HG03571 (cell line): ENCODE data around the gene DARS2.
"Not testable (repeated sequence)": the region's sequence is repeated elsewhere in the genome, so short reads cannot be mapped to it uniquely, and the experiment has no call there.

Source experiments
- ATAC-seq: cut with Tn5 transposase; IDR thresholded peaks from one replicate; pipeline ENCODE4 v1.9.1; 2021; ENCODE audit not compliant: unreplicated experiment

The DARS2 gene

GRCh38 chr1:173861731-173862145 lies 37.3 kb downstream of the DARS2 start:
- no peak for ATAC-seq

- not testable (repeated sequence) for ATAC-seq
Observed at GRCh38 chr1:173862146-173862768, 37.8 kb downstream of the DARS2 start.

- ATAC-seq, result no peak
Observed at GRCh38 chr1:173862769-173863223, 38.3 kb downstream of the DARS2 start.

- ATAC-seq, result no peak
Observed at GRCh38 chr1:173863224-173864161, 39.0 kb downstream of the DARS2 start.

GRCh38 chr1:173864179-173864867 lies 39.9 kb downstream of the DARS2 start:
- ATAC-seq, result no peak

- no peak for ATAC-seq
Observed at GRCh38 chr1:173865468-173866164, 41.1 kb downstream of the DARS2 start.

- ATAC-seq, result no peak
Observed at GRCh38 chr1:173866413-173867115, 42.1 kb downstream of the DARS2 start.

GRCh38 chr1:173867141-173867752 lies 42.8 kb downstream of the DARS2 start:
- ATAC-seq, result no peak

GRCh38 chr1:173867753-173868265 lies 43.3 kb downstream of the DARS2 start, which contains the start of gene GAS5:
GAS5 (minus strand) TSS chr1:173867989.
- ATAC-seq, result peak; percentile 71

GRCh38 chr1:173868266-173869020 lies 44.0 kb downstream of the DARS2 start, which contains the start of gene ZBTB37:
ZBTB37 (plus strand) TSS chr1:173868380; CDS start chr1:173870226, 1,846 bp downstream.
- peak; percentile 59 for ATAC-seq

GRCh38 chr1:173869021-173869359 lies 44.5 kb downstream of the DARS2 start:
- ATAC-seq, result no peak

- peak; percentile 19 for ATAC-seq
Observed at GRCh38 chr1:173870252-173871075, 46.0 kb downstream of the DARS2 start.

- ATAC-seq, result no peak
Observed at GRCh38 chr1:173871091-173871490, 46.6 kb downstream of the DARS2 start.

GRCh38 chr1:173871500-173871899 lies 47.0 kb downstream of the DARS2 start:
- no peak for ATAC-seq

- no peak for ATAC-seq
Observed at GRCh38 chr1:173876732-173877131, 52.3 kb downstream of the DARS2 start.

GRCh38 chr1:173878251-173878650 lies 53.8 kb downstream of the DARS2 start:
- no peak for ATAC-seq

GRCh38 chr1:173881117-173881516 lies 56.6 kb downstream of the DARS2 start:
- not testable (repeated sequence) for ATAC-seq

- no peak for ATAC-seq
Observed at GRCh38 chr1:173884701-173885100, 60.2 kb downstream of the DARS2 start.
